IMR-90 (cell line): ENCODE data around the gene TMEM145. TPM values are rescaled to one million over a fixed set of nuclear protein-coding genes. Genes with fewer than 3 reads are reported as not detected.

Experiments
- ATAC-seq: fragments of 200-7000 bp; cut with Tn5 transposase; 2 replicates; pipeline ENCODE4 v1.9.1; 2020; ENCODE audit warnings: low read depth, mild to moderate bottlenecking, moderate library complexity
- BruUV-seq: library from RNA; stranded (reverse); fragments of 400-500 nt; replicated peaks from 2 replicates; lab custom pipeline; 2021; lab: Mats Ljungman, UMichigan
- CTCF ChIA-PET: fragments of 300-600 bp; formaldehyde crosslinking; extraction: SDS; loops from one replicate; lab custom pipeline; 2021; ENCODE audit warnings: antibody characterized with exemption; lab: Yijun Ruan, JAX
- POLR2A ChIA-PET: fragments of 300-600 bp; sonication (Branson Sonifier 250); formaldehyde crosslinking; loops from one replicate; lab custom pipeline; 2022; ENCODE audit warnings: antibody characterized with exemption; ENCODE audit not compliant: unreplicated experiment; lab: Charles Lee
- DNase-seq: peaks from one replicate; pipeline ENCODE4 v3.0.0; 2013
- H2AFZ ChIP-seq: replicated peaks from 2 replicates; pipeline ENCODE3; 2013; ENCODE audit warnings: low read length, mild to moderate bottlenecking; ENCODE audit not compliant: poor library complexity
- H2AK5ac ChIP-seq: 2 replicates; pipeline ENCODE4 v1.6.1; 2013; ENCODE audit warnings: low read depth, low read length, inconsistent platforms
- H2AK9ac ChIP-seq: replicated peaks from 2 replicates; pipeline ENCODE3; 2013; ENCODE audit warnings: mild to moderate bottlenecking, low read depth, low read length, moderate library complexity; ENCODE audit not compliant: poor library complexity
- H2BK120ac ChIP-seq: 2 replicates; pipeline ENCODE4 v1.6.1; 2013; ENCODE audit warnings: low read depth, low read length, inconsistent platforms
- H2BK15ac ChIP-seq: 3 replicates; pipeline ENCODE4 v1.6.1; 2013; ENCODE audit warnings: low read depth, low read length, inconsistent platforms
- H2BK20ac ChIP-seq: 2 replicates; pipeline ENCODE4 v1.6.1; 2013; ENCODE audit warnings: low read depth, mild to moderate bottlenecking, inconsistent platforms, low read length, moderate library complexity
- H2BK5ac ChIP-seq: 2 replicates; pipeline ENCODE4 v1.6.1; 2013; ENCODE audit warnings: mild to moderate bottlenecking, low read depth, low read length, inconsistent platforms; ENCODE audit not compliant: poor library complexity, severe bottlenecking
- H3K14ac ChIP-seq: replicated peaks from 2 replicates; pipeline ENCODE4 v1.6.1; 2013; ENCODE audit warnings: low read depth, low read length, inconsistent platforms
- H3K18ac ChIP-seq: 2 replicates; pipeline ENCODE4 v1.6.1; 2013; ENCODE audit warnings: low read depth, low read length, control low read depth
- H3K23ac ChIP-seq: 2 replicates; pipeline ENCODE4 v1.6.1; 2013; ENCODE audit warnings: low read depth, low read length, inconsistent platforms
- H3K27ac ChIP-seq: 2 replicates; pipeline ENCODE4 v1.5.1; 2013; ENCODE audit warnings: mild to moderate bottlenecking, control low read depth, low read length; ENCODE audit not compliant: insufficient read depth
- H3K27me3 ChIP-seq: 2 replicates; pipeline ENCODE4 v1.6.1; 2013; ENCODE audit warnings: low read length; ENCODE audit not compliant: control insufficient read depth, insufficient read depth
- H3K36me3 ChIP-seq: 2 replicates; pipeline ENCODE4 v1.6.1; 2013; ENCODE audit warnings: low read length, mixed read lengths; ENCODE audit not compliant: control insufficient read depth, insufficient read depth
- H3K4ac ChIP-seq: 2 replicates; pipeline ENCODE4 v1.6.1; 2013; ENCODE audit warnings: low read depth, low read length, inconsistent platforms
- H3K4me1 ChIP-seq: 2 replicates; pipeline ENCODE4 v1.6.1; 2013; ENCODE audit warnings: low read length, mixed read lengths; ENCODE audit not compliant: control insufficient read depth, insufficient read depth
- H3K4me2 ChIP-seq: 2 replicates; pipeline ENCODE4 v1.6.1; 2013; ENCODE audit warnings: low read depth, mild to moderate bottlenecking, control low read depth, low read length, moderate library complexity
- H3K4me3 ChIP-seq: 2 replicates; pipeline ENCODE4 v1.5.1; 2013; ENCODE audit warnings: low read depth, mild to moderate bottlenecking, control low read depth, low read length, moderate library complexity; ENCODE audit not compliant: insufficient read depth
- H3K56ac ChIP-seq: 2 replicates; pipeline ENCODE4 v1.6.1; 2013; ENCODE audit warnings: low read length, inconsistent platforms; ENCODE audit not compliant: insufficient read depth; ENCODE audit errors: extremely low read depth
- H3K79me1 ChIP-seq, 2 experiments: 2 replicates each; pipeline ENCODE4 v1.6.1; 2013; ENCODE audit warnings: low read length in 2 of 2, inconsistent platforms in 1 of 2, low read depth in 1 of 2
- H3K9ac ChIP-seq: 2 replicates; pipeline ENCODE4 v1.6.1; 2013; ENCODE audit warnings: low read depth, low read length, control low read depth
- H3K9me1 ChIP-seq: 2 replicates; pipeline ENCODE4 v1.6.1; 2013; ENCODE audit warnings: low read length, inconsistent platforms; ENCODE audit not compliant: insufficient read depth
- H3K9me3 ChIP-seq: 2 replicates; pipeline ENCODE4 v1.6.1; 2013; ENCODE audit warnings: low read length; ENCODE audit not compliant: control insufficient read depth, insufficient read depth
- H4K20me1 ChIP-seq: 2 replicates; pipeline ENCODE4 v1.6.1; 2013; ENCODE audit warnings: low read length, inconsistent platforms; ENCODE audit not compliant: insufficient read depth
- H4K5ac ChIP-seq: 2 replicates; pipeline ENCODE4 v1.6.1; 2013; ENCODE audit warnings: mild to moderate bottlenecking, low read depth, low read length, control low read depth
- H4K8ac ChIP-seq, 2 experiments: 2 replicates each; pipeline ENCODE4 v1.6.1; 2013; ENCODE audit warnings: low read depth in 2 of 2, low read length in 2 of 2, control low read depth in 1 of 2, inconsistent platforms in 1 of 2
- H4K91ac ChIP-seq: 2 replicates; pipeline ENCODE4 v1.6.1; 2013; ENCODE audit warnings: low read depth, low read length, inconsistent platforms; ENCODE audit not compliant: insufficient read depth
- BHLHE40 ChIP-seq: fragments of 150-350 bp; IDR thresholded peaks from 2 replicates; pipeline ENCODE4 v1.6.1; 2016; ENCODE audit warnings: mild to moderate bottlenecking, low read depth, low read length
- CHD1 ChIP-seq: IDR thresholded peaks from 2 replicates; pipeline ENCODE4 v1.6.1; 2012; ENCODE audit warnings: low read depth, low read length, improper control_type of control experiment
- CTCF ChIP-seq: conservative IDR thresholded peaks from 2 replicates; pipeline ENCODE4 v1.5.1; 2012; ENCODE audit warnings: mild to moderate bottlenecking, low read depth, low read length, improper control_type of control experiment
- ELK1 ChIP-seq: fragments of 150-350 bp; IDR thresholded peaks from 2 replicates; pipeline ENCODE4 v1.6.1; 2016; ENCODE audit warnings: low read depth, mild to moderate bottlenecking, low read length, moderate library complexity, borderline replicate concordance
- MAFK ChIP-seq: IDR thresholded peaks from 2 replicates; pipeline ENCODE4 v1.6.1; 2012; ENCODE audit warnings: low read depth, low read length, improper control_type of control experiment
- MXI1 ChIP-seq: IDR thresholded peaks from 2 replicates; pipeline ENCODE4 v1.6.1; 2012; ENCODE audit warnings: low read depth, mild to moderate bottlenecking, low read length, moderate library complexity, borderline replicate concordance
- POLR2A ChIP-seq: IDR thresholded peaks from 2 replicates; pipeline ENCODE4 v1.6.1; 2012; ENCODE audit warnings: mild to moderate bottlenecking, low read depth, low read length
- RCOR1 ChIP-seq: IDR thresholded peaks from 2 replicates; pipeline ENCODE4 v1.6.1; 2012; ENCODE audit warnings: mild to moderate bottlenecking, low read length, improper control_type of control experiment; ENCODE audit not compliant: insufficient replicate concordance
- SMC3 ChIP-seq: fragments of 150-350 bp; IDR thresholded peaks from 2 replicates; pipeline ENCODE4 v1.6.1; 2016; ENCODE audit warnings: low read depth, mild to moderate bottlenecking, antibody characterized with exemption, low read length, moderate library complexity
- WGBS, 2 experiments: methylation state at CpG; one replicate each; pipeline versions ENCODE4 v1.1.5 to v1.1.7; 2013; ENCODE audit warnings: missing lambda C conversion rate in 2 of 2; ENCODE audit not compliant: insufficient read length in 1 of 2; ENCODE audit errors: extremely low coverage in 2 of 2; 5-methylcytosine and 5-hydroxymethylcytosine counted together
- dilution Hi-C: fragments of 300-500 bp; cut with HindIII; formaldehyde crosslinking; loops from one replicate; pipeline ENCODE4 v1.14.3; 2018; ENCODE audit warnings: low sequenced_read_pairs; ENCODE audit not compliant: unreplicated experiment
- in situ Hi-C: fragments of 300-500 bp; cut with MboI; formaldehyde crosslinking; loops from 3 replicates; pipeline ENCODE4 v1.14.3; 2019; ENCODE audit warnings: low sequenced_read_pairs, inconsistent platforms, mixed read lengths
- intact Hi-C: fragments of 100-400 bp; cut with micrococcal nuclease; formaldehyde crosslinking; loops from 2 replicates; pipeline ENCODE4 v1.10.0; 2022
- polyA plus RNA-seq, 3 experiments: library from polyadenylated mRNA; depleted of rRNA; stranded (reverse); fragments of >200 nt; gene quantifications; 2 replicates each; pipeline ENCODE4 v1.2.3, GENCODE V29; 2012; ENCODE audit warnings: low replicate concordance in 1 of 3
- total RNA-seq: library from RNA; depleted of rRNA; stranded (reverse); fragments of >200 nt; gene quantifications from 2 replicates; pipeline ENCODE4 v1.2.3, GENCODE V29; 2012

The TMEM145 gene
- total and polyA plus RNA-seq, 2 of the 4 experiments (the other 2 are of a cell fraction) = under 0.01 to 0.41 TPM

DNA sequence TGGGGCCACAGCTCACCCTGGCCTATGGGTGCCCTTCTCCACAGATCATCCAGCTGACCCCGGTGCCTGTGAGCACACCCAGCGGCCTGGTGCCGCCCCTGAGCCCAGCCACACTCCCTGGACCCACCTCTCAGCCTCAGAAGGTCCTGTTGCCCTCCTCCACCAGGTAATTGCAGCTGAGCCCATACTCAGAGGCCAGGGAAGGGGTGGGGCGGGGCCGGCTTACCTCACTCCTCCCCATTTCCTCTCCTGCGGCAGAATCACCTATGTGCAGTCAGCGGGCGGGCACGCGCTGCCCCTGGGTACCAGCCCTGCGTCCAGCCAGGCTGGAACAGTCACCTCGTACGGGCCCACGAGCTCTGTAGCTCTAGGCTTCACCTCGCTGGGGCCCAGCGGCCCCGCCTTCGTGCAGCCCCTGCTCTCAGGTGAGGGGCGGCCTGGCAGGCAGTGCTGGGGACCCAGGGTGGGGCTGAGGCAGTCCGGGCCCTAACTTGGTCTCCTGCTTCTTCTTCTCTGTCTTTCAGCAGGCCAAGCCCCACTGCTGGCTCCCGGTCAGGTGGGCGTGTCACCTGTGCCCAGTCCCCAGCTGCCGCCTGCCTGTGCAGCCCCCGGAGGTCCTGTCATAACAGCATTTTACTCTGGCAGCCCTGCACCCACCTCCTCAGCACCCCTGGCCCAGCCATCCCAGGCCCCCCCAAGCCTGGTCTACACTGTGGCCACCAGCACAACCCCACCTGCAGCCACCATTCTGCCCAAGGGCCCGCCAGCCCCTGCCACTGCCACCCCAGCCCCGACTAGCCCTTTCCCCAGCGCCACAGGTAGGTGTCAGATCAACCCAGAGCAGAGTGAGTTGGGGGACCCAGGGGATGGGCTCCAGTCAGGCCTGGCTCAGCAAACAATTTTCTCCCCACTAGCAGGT lies 20.8 kb upstream of the TMEM145 start (continued):
- no peak for TF ChIP-seq ELK1

GRCh38 chr19:42292963-42293362 lies 20.1 kb upstream of the TMEM145 start:
- Histone ChIP-seq H4K5ac (no peak overlapping the region), H3K79me1 (peaks cover 5 to 6% of the 10 kb centered on the region in 2 experiments; a peak in 3 of 4 replicates), H3K9me1 (no peaks in the 10 kb centered on the region), H2BK5ac (no peak overlapping the region), H3K4me3 (no peak overlapping the region), H4K91ac (no peak overlapping the region), H3K4ac (no peak overlapping the region), H3K4me1 (no peaks in the 10 kb centered on the region), H2AK5ac (no peak overlapping the region), H2BK20ac (no peak overlapping the region), H2BK120ac (no peak overlapping the region), H3K23ac (no peak overlapping the region), H3K27ac (no peak overlapping the region), H2AFZ (peak overlapping the region; percentile 11), H4K20me1 (peaks cover 10% of the 10 kb centered on the region; the same call in 1 of the 2 replicates), H3K27me3 (no peaks in the 10 kb centered on the region), H4K8ac (no peak overlapping the region), H3K9me3 (no peaks in the 10 kb centered on the region), H3K4me2 (no peak overlapping the region), H2BK15ac (no peak overlapping the region), H3K56ac (no peak overlapping the region), H2AK9ac (no peak overlapping the region), H3K18ac (no peak overlapping the region), H3K36me3 (peaks cover 74% of the 10 kb centered on the region), H3K14ac (no peak overlapping the region), H3K9ac (no peak overlapping the region)
- 85% methylated on average over 9 of the region's 14 CpGs; no CpG with 5 or more reads in 1 of the 2 experiments for WGBS, 2 experiments
- BruUV-seq = TSS peak; percentile 52
- ChIA-PET POLR2A (no interaction called here), CTCF (no interaction called here)
- ATAC-seq = no peak
- no peak for DNase-seq
- in situ Hi-C loops = no loop called here
- dilution Hi-C loops = no loop called here
- intact Hi-C loops = no loop called here
- TF ChIP-seq POLR2A (no peak), CTCF (no peak), ELK1 (no peak), CHD1 (no peak), BHLHE40 (no peak), MAFK (no peak), MXI1 (no peak), SMC3 (no peak), RCOR1 (no peak)
